GOT3 (cell line): ENCODE measurements around the gene GTPBP6.
"Not testable (repeated sequence)": the region's sequence is repeated elsewhere in the genome, so short reads cannot be mapped to it uniquely, and the experiment has no call there.

ENCODE experiments used
- DNase-seq: peaks from one replicate; lab custom pipeline; 2025; ENCODE audit warnings: mixed read lengths; lab: John Stamatoyannopoulos, UW

GTPBP6 gene

GRCh38 chrX:291411-291901 lies 27.1 kb downstream of the GTPBP6 start:
- no peak for DNase-seq

GRCh38 chrX:290476-291166 lies 28.0 kb downstream of the GTPBP6 start:
- no peak for DNase-seq

GRCh38 chrX:288561-288991 lies 30.0 kb downstream of the GTPBP6 start:
- DNase-seq, result no peak

GRCh38 chrX:287670-288069 lies 30.9 kb downstream of the GTPBP6 start:
- DNase-seq, result no peak

- DNase-seq, result no peak
These were observed 33.4 kb downstream of the GTPBP6 start for GRCh38 chrX:285076-285677.

GRCh38 chrX:283115-283845 lies 35.3 kb downstream of the GTPBP6 start:
- DNase-seq, result no peak

- not testable (repeated sequence) for DNase-seq
These were observed 36.5 kb downstream of the GTPBP6 start for GRCh38 chrX:282000-282681.

GRCh38 chrX:281166-281999 lies 37.2 kb downstream of the GTPBP6 start, which contains the start of gene PLCXD1:
TSS of gene PLCXD1 (plus strand) at chrX:281381. CDS start at chrX:284188, 2,807 bp downstream.
- no peak for DNase-seq

GRCh38 chrX:280722-281121 lies 37.9 kb downstream of the GTPBP6 start:
- DNase-seq, result not testable (repeated sequence)

- not testable (repeated sequence) for DNase-seq
These were observed 38.6 kb downstream of the GTPBP6 start for GRCh38 chrX:279757-280604.

GRCh38 chrX:276581-277201 lies 41.9 kb downstream of the GTPBP6 start:
- DNase-seq, result no peak

- DNase-seq, result no peak
These were observed 42.5 kb downstream of the GTPBP6 start for GRCh38 chrX:275967-276580.

GRCh38 chrX:275476-275966 lies 43.1 kb downstream of the GTPBP6 start:
- no peak for DNase-seq

- DNase-seq, result no peak
These were observed 43.6 kb downstream of the GTPBP6 start for GRCh38 chrX:274904-275475.

- DNase-seq, result no peak
These were observed 47.7 kb downstream of the GTPBP6 start for GRCh38 chrX:270848-271367.

- DNase-seq, result no peak
These were observed 50.8 kb downstream of the GTPBP6 start for GRCh38 chrX:267771-268261.

GRCh38 chrX:265502-265901 lies 53.1 kb downstream of the GTPBP6 start:
- DNase-seq, result no peak
